ENCODE data around the gene SV2C.
A peak's percentile ranks its signal among the peaks of the same experiment; 100 is the strongest.

DNA sequence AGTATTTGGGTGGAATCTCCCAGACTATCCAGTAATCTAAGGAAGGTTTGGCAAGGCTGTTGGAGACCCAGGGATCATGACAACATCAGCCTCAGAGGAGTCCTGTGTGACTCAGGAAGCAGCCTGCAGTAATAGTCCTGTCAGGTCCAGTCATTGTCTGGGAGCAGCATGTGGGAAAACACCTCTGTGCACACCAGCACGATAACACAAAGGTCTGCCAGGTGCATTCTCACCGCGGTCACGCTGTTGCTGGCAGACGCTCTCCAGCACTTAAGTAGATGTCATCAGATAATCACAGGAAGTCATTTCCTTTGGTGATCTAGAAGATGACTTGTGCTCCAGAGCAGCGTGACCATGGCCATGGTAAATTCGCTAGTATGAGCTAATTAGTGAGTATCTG is 220.7 kb downstream of the SV2C start:
- TF ChIP-seq, protein P1, sequence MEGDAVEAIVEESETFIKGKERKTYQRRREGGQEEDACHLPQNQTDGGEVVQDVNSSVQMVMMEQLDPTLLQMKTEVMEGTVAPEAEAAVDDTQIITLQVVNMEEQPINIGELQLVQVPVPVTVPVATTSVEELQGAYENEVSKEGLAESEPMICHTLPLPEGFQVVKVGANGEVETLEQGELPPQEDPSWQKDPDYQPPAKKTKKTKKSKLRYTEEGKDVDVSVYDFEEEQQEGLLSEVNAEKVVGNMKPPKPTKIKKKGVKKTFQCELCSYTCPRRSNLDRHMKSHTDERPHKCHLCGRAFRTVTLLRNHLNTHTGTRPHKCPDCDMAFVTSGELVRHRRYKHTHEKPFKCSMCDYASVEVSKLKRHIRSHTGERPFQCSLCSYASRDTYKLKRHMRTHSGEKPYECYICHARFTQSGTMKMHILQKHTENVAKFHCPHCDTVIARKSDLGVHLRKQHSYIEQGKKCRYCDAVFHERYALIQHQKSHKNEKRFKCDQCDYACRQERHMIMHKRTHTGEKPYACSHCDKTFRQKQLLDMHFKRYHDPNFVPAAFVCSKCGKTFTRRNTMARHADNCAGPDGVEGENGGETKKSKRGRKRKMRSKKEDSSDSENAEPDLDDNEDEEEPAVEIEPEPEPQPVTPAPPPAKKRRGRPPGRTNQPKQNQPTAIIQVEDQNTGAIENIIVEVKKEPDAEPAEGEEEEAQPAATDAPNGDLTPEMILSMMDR (IDR thresholded peaks at IDR 0.05; ENCODE audit: low read depth, low read length, missing input control) = no peak
- TF ChIP-seq, protein P2, sequence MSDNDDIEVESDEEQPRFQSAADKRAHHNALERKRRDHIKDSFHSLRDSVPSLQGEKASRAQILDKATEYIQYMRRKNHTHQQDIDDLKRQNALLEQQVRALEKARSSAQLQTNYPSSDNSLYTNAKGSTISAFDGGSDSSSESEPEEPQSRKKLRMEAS (IDR thresholded peaks at IDR 0.05) = peak; percentile 63
- TF ChIP-seq, protein P3, sequence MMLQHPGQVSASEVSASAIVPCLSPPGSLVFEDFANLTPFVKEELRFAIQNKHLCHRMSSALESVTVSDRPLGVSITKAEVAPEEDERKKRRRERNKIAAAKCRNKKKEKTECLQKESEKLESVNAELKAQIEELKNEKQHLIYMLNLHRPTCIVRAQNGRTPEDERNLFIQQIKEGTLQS (IDR thresholded peaks at IDR 0.05) = no peak
- TF ChIP-seq EGR1 (IDR thresholded peaks at IDR 0.05; ENCODE audit: low read depth in 2 of 2) (peak in 1 of 2 donors; percentile 29), TAF1 (conservative IDR thresholded peaks at IDR 0.05) (no peak), REST (IDR thresholded peaks at IDR 0.05) (peak; percentile 28), FOXA1 (IDR thresholded peaks at IDR 0.05) (no peak), YY1 (IDR thresholded peaks at IDR 0.05) (no peak), JUND (IDR thresholded peaks at IDR 0.05) (no peak)
- TF ChIP-seq, protein P4, sequence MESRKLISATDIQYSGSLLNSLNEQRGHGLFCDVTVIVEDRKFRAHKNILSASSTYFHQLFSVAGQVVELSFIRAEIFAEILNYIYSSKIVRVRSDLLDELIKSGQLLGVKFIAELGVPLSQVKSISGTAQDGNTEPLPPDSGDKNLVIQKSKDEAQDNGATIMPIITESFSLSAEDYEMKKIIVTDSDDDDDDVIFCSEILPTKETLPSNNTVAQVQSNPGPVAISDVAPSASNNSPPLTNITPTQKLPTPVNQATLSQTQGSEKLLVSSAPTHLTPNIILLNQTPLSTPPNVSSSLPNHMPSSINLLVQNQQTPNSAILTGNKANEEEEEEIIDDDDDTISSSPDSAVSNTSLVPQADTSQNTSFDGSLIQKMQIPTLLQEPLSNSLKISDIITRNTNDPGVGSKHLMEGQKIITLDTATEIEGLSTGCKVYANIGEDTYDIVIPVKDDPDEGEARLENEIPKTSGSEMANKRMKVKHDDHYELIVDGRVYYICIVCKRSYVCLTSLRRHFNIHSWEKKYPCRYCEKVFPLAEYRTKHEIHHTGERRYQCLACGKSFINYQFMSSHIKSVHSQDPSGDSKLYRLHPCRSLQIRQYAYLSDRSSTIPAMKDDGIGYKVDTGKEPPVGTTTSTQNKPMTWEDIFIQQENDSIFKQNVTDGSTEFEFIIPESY (IDR thresholded peaks at IDR 0.05) = no peak

Data from liver (tissue), 3 donors.